Colon (tissue), 2 donors: Measurements from ENCODE around the gene CLEC6A.
"Not testable (repeated sequence)": the region's sequence is repeated elsewhere in the genome, so short reads cannot be mapped to it uniquely, and the experiment has no call there.

Experiments
- FAIRE-seq: peaks from 2 replicates; lab custom pipeline; 2012; peaks lifted over from hg19 to GRCh38; lab: Jason Lieb, UNC
- donor health status: control.
- donor health status: control.

Gene CLEC6A

GRCh38 chr12:8455727-8456360 is at the start of gene CLEC6A:
Gene CLEC6A (plus strand): TSS chr12:8455962. CDS start chr12:8456112, 150 bp downstream.
- FAIRE-seq, result no peak

GRCh38 chr12:8419576-8419975 is 36.2 kb upstream of the CLEC6A start:
- FAIRE-seq, result not testable (repeated sequence)

GRCh38 chr12:8420506-8420905 is 35.3 kb upstream of the CLEC6A start:
- no peak for FAIRE-seq

GRCh38 chr12:8444536-8445278 is 11.1 kb upstream of the CLEC6A start:
- FAIRE-seq, result not testable (repeated sequence)

- peak; percentile 82 for FAIRE-seq
These were observed 10.0 kb upstream of the CLEC6A start for GRCh38 chr12:8445731-8446130.

GRCh38 chr12:8446642-8447547 is 8.9 kb upstream of the CLEC6A start:
- FAIRE-seq, result no peak

- no peak for FAIRE-seq
These were observed 6.4 kb upstream of the CLEC6A start for GRCh38 chr12:8449355-8449859.

- FAIRE-seq, result no peak
These were observed 3.7 kb upstream of the CLEC6A start for GRCh38 chr12:8452036-8452435.

GRCh38 chr12:8453021-8453513 is 2.7 kb upstream of the CLEC6A start:
- no peak for FAIRE-seq

- FAIRE-seq, result no peak
These were observed 2.0 kb upstream of the CLEC6A start for GRCh38 chr12:8453796-8454195.

- FAIRE-seq, result no peak
These were observed 491 bp upstream of the CLEC6A start for GRCh38 chr12:8455271-8455670.

GRCh38 chr12:8461426-8461825 is 5.7 kb downstream of the CLEC6A start:
- FAIRE-seq, result no peak

GRCh38 chr12:8465301-8465996 is 9.7 kb downstream of the CLEC6A start:
- FAIRE-seq, result no peak

- no peak for FAIRE-seq
These were observed 10.5 kb downstream of the CLEC6A start for GRCh38 chr12:8466241-8466640.

- FAIRE-seq, result no peak
These were observed 15.3 kb downstream of the CLEC6A start for GRCh38 chr12:8471090-8471489.

- FAIRE-seq, result no peak
These were observed 19.9 kb downstream of the CLEC6A start for GRCh38 chr12:8475508-8476203.

- no peak for FAIRE-seq
These were observed 26.9 kb downstream of the CLEC6A start for GRCh38 chr12:8482571-8483061.

GRCh38 chr12:8483079-8483478 is 27.3 kb downstream of the CLEC6A start:
- FAIRE-seq, result no peak

- FAIRE-seq, result no peak
These were observed 36.1 kb downstream of the CLEC6A start for GRCh38 chr12:8491646-8492530.

- no peak for FAIRE-seq
These were observed 37.3 kb downstream of the CLEC6A start for GRCh38 chr12:8493084-8493483.
